GM13976 (cell line): ENCODE results near the gene MAP3K13.

ENCODE experiments used
- DNase-seq: peaks from one replicate; pipeline ENCODE4 v3.0.0; 2012; ENCODE audit warnings: low spot score
- CTCF ChIP-seq: IDR thresholded peaks from 2 replicates; pipeline ENCODE4 v1.5.1; 2012; ENCODE audit warnings: borderline replicate concordance, mild to moderate bottlenecking; ENCODE audit not compliant: insufficient read depth; ENCODE audit errors: extremely low read depth, missing control alignments, control extremely low read depth
- in situ Hi-C: fragments of 300-500 bp; cut with MboI; formaldehyde crosslinking; loops from one replicate; pipeline ENCODE4 v1.12.0; 2022; ENCODE audit warnings: low sequenced_read_pairs, mixed read lengths, inconsistent platforms; ENCODE audit not compliant: unreplicated experiment

MAP3K13 gene

GRCh38 chr3:185519021-185519420, 156.1 kb downstream of the MAP3K13 start:
- no peak for TF ChIP-seq CTCF
- DNase-seq = no peak
- in situ Hi-C loops = no loop called here

GRCh38 chr3:185521349-185522138, 158.6 kb downstream of the MAP3K13 start:
- DNase-seq = no peak
- in situ Hi-C loops = no loop called here
- TF ChIP-seq CTCF = no peak

GRCh38 chr3:185526349-185526951, 163.5 kb downstream of the MAP3K13 start:
- no peak for DNase-seq
- in situ Hi-C loops = no loop called here
- TF ChIP-seq CTCF = no peak

- TF ChIP-seq CTCF = no peak
- in situ Hi-C loops = no loop called here
- no peak for DNase-seq
These were observed 164.4 kb downstream of the MAP3K13 start for GRCh38 chr3:185527364-185527763.

- no peak for TF ChIP-seq CTCF
- no peak for DNase-seq
- in situ Hi-C loops = no loop called here
These were observed 165.6 kb downstream of the MAP3K13 start for GRCh38 chr3:185528532-185528931.

GRCh38 chr3:185530856-185531255, 167.9 kb downstream of the MAP3K13 start:
- in situ Hi-C loops = no loop called here
- DNase-seq = no peak
- no peak for TF ChIP-seq CTCF

GRCh38 chr3:185532901-185533300, 170.0 kb downstream of the MAP3K13 start:
- in situ Hi-C loops = no loop called here
- no peak for DNase-seq
- no peak for TF ChIP-seq CTCF
